Measurements from ENCODE around the gene DHRS11.

DHRS11 gene

GRCh38 chr17:36641877-36642845 lies 50.5 kb downstream of the DHRS11 start:
- DNase-seq: no peak
- intact Hi-C loops (cut with DNase I): no loop called here

GRCh38 chr17:36643086-36643685 lies 51.5 kb downstream of the DHRS11 start:
- DNase-seq: no peak
- intact Hi-C loops (cut with DNase I): no loop called here

GRCh38 chr17:36645422-36645821 lies 53.7 kb downstream of the DHRS11 start:
- no peak for DNase-seq
- intact Hi-C loops (cut with DNase I): no loop called here

GRCh38 chr17:36647636-36648035 lies 56.0 kb downstream of the DHRS11 start:
- intact Hi-C loops (cut with DNase I): no loop called here
- DNase-seq: peak in 1 of 10 donors; percentile 23

- no peak for DNase-seq
- intact Hi-C loops (cut with DNase I): no loop called here
These were observed 58.6 kb downstream of the DHRS11 start for GRCh38 chr17:36650096-36650775.
